HG03571 (cell line): ENCODE data around the gene TEX2.

Source experiments
- ATAC-seq: cut with Tn5 transposase; IDR thresholded peaks from one replicate; pipeline ENCODE4 v1.9.1; 2021; ENCODE audit not compliant: unreplicated experiment

TEX2 gene

DNA sequence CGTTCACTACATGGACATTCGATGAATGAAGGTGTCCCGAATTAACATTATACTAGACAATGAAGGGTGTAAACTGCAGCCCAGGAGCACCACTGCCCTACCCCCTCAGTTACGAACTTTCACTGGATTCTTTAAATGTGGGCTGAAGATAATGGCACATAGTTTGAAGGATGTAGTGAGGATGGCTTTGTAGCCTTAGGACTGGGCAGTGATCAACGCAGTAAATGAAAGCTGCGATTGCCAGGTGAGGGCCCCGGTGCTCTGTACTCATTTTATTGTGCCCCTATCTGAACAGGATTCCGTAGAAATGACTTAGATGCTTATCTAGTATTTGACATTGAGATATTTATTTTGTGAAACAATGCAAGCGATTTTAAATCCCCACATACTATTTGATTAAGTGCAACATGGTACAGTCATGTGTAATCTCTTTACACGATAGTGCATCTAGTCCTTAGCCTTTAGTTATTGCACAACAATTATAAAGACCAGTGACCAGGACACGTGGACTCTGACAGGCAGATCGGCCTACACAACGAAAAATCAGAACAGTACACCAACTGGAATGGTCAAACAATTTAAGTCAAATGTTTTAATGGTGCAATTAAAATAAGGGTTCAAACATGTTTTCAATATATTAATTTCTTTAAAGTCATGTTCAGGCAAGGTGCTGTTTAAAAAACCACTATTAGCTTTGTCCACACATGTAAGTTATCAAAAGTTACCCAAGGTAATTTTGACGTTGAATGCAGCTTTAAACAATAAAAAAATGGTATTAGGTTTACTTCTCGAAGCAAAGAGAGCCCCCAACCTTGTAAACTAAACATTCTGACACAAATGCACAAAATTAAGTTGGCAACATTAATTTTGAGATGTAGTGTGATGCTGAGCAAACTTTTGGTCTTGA is 115.7 kb downstream of the TEX2 start:
- ATAC-seq = no peak

DNA sequence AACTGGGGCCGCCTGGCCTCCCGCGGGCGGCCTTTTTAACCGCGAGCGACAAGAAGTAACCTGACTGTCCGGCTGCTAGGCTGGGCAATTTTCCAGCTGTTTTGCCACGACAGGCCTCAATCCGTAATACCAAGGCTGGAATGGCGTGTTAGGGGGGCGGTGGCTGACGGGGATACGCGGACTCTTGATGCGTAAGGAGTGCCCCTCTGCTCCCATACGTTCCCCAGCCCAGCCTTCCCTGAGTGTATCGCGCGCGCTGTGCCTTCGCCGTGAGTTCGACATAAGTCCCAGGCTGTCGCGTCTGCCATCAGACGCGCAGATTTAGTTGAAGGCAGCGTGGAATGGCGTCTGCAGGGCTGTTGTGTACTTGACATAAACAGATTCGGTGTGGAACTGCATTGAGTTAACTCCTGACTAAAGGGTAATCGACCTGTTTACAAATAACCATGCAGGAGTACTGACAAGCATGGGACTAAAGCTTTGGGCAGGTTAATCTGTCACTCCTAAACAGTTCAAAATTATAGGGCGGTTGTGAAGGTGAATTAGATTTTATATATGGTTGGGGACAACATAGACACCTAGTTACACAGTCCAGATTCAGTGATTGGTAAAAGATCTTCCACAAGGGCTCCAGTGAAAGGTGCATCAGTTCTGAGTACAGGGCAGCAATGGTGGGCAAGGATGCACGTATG is 116.5 kb downstream of the TEX2 start:
- no peak for ATAC-seq

DNA sequence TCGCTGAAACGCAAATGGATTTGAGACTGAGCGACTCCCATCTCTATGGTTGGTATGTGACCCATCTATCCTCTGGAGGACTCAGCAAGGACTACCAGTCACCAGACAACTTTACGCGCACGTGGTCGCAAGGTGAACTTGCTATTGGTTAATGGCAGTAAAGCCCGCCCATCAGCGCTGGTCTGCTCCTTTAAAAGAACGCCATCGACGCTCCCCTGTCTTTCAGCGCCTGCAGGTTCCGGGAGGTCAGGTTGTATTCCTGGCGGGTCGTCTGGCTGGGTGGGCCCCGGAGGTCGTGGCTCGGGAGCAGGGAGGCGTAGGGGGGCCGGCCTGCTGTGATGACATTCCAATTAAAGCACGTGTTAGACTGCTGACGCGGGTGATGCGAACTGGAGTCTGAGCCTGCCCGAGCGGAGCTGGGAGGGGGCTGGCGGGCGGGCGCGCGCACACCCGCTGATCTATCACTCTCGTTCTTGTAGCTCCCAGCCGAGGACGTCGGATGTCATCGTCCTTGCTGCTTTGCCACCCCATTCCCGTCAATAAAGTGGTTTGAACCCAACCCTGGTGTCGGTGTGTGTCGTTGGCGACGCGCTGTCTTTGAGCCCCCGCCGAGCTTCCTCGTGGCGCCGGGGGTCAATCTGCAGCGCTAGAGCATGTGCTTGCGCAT is 117.2 kb downstream of the TEX2 start:
- ATAC-seq = peak; percentile 91

DNA sequence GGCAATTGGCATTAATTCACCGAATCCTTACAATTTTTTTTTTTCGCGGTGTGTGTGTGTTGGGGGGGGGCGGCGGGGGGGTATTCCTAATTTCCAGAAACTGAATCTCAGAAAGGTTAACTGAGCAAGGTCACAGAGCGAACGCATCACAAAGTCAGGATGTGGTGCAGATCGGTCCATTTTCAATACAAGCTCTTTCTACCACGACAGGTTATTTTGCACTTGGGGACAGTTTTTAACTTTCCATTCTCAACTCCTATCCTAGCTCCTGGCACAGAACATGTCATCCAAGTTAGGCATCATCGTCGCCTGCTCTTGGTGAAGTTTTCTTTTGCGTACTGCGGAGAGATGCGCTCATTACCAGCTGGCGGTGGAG is 117.7 kb downstream of the TEX2 start:
- peak; percentile 27 for ATAC-seq

DNA sequence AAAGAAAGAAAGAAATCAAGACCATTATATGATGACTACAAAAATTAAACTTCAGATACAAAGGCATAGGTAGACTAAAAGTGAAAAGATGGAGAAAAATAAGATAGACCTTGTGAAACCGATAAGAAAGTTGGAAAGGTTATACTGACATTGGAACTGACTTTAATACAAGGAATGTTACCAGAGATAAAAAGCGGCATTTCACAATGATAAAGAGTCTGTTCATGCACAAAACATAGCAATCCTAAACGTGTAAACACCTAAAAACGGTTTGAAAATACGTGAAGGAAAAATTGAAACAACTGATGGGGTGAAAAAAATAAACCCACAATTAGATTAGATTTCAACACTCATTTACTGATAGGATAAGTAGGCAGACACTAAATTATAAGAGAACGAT is 123.5 kb downstream of the TEX2 start:
- ATAC-seq = no peak

DNA sequence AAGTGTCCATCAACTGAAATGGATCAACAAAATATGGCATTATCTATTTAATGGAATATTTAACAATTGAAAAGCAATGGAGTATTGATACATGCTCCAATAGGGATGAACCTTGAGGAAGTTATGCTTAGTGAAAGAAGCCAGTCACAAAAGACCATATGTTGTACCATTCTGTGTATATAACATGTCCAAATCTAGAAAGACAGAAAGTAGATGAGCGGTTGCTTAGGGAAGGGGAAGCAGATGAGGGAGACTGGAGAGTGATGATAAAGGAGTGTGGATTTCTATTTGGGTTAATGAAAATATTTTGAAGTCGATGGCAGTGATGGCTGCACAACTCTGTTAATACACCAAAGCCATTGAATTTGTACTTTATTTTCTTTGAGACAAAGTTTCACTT is 124.6 kb downstream of the TEX2 start:
- ATAC-seq = no peak

DNA sequence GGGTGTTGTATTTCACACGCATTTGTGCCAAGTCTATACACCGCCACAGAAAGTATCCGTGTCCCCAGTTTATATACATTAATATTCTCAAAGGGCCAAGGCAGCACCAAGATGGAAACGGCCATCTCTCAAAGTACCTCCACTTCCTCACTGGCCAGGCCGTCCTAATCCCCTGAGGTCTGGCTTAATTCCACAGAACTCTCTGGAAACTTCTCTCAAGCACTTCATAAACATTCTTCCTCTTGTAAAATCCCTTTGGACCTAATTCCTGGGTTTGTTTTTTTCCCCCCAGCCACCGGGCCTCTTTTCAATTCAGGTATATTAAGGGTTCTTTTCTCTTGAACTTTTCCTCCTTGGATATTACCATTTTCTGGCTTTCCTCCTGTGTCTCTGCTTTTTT is 128.1 kb downstream of the TEX2 start:
- no peak for ATAC-seq

DNA sequence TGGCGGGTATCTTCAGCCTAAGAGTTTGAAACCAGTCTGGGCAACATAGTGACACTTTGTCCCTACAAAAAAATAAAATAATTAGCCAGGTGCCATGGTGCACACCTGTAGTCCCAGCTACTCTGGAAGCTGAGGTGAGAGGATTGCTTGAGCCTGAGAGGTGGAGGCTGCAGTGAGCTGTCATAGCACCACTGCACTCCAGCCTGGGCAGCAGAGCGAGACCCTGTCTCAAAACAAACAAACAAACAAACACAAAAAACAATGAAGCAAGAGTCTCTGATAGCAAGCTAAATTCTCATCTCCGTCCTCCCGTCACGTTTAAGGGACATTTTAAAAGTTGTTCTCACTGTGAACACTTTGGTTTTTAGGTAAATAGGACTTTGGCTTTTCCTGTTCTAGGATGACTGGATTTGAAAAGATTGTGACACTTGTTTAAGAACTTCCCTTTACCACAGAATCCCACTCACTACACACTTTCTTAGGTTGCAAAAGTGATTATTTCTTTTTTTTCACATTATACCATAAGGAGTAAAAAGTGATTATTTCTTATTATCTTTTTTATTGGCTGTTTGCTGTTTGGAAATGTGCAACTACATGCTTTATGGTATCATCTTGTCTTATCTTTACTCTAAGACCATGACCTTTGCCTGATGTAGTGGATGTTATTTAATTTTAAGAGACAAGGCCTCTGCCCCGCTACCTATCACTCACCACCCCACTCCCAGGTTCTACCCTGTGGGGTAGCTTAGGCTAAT is 128.7 kb downstream of the TEX2 start:
- no peak for ATAC-seq

DNA sequence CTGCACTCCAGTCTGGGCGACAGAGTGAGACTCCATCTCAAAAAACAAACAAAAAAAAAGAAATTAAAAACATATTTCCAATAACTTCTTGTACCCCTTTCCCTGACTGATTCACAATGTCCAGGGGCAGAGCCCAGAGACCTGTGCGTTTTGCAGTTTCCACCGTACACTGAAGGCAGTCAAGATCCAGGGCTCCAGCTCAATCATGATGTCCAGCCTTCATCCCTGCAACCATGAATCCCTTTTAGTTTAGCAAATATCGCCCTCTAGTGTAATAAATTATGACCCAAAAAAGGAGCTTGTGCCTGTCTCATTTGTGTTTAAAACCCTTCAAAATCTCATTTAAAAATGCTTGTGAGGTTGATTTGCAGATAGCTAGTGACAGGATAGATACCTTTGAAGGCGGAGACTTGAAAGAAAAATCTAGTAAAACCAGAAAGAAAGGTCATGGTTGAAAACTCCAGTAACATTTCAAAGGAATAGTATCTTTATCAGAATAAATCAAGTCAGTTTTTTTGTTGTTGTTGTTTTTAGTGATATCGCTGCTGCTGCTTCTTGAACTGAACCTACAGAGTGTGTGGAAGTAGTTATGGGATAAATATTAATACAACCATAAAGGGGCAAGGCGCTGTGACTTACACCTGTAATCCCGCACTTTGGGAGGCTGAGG is 129.4 kb downstream of the TEX2 start:
- ATAC-seq = no peak

DNA sequence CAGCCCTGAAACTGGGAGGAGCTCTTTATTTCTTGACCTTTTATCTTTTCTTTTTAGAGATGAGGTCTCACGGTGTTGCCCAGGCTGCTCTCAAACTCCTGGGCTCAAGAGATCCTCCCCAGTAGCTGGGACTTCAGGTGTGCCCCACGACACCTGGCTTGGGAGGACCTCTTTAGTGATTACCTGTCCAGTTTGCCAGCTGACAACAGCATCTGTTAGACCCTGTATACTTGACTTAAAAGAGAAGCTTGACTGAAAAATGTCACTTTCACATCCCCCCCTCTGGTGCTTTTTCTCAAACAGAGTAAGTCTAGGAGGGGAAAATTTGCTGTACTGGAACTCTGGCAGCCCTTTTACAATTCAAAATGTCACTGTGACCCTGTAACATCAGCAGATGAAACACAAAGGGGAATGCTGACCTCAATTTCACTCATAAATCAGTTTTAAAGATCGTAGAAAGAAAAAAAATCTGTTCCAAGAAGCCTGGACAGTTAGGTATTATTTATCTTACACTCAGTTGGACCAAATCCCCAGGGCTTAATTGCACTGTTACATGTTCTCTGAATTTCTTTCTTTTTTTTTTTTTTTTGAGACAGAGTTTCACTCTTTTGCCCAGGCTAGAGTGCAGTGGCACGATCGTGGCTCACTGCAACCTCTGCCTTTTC is 131.3 kb downstream of the TEX2 start:
- no peak for ATAC-seq

DNA sequence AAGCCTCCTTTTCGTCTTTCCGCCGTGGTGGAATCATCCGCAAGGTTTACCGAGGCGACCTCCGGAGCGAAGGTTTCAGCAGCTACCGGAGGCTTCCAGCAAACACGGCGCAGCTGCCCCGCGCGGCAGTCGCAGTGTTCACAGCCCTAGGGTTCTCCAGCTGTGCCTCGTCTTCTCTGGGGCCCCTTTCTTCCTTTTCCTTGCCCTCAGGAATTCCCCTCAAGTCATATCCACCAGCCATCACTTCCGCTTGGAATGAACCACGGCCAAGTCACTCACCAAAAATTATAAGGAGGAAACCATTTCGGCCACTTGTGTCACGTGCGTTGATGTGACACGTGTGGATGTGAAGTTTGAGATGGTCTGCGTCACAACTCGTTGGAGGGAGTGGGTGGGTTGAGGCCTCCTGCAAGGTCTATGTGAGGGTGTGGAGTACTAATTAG is 132.5 kb downstream of the TEX2 start:
- no peak for ATAC-seq

DNA sequence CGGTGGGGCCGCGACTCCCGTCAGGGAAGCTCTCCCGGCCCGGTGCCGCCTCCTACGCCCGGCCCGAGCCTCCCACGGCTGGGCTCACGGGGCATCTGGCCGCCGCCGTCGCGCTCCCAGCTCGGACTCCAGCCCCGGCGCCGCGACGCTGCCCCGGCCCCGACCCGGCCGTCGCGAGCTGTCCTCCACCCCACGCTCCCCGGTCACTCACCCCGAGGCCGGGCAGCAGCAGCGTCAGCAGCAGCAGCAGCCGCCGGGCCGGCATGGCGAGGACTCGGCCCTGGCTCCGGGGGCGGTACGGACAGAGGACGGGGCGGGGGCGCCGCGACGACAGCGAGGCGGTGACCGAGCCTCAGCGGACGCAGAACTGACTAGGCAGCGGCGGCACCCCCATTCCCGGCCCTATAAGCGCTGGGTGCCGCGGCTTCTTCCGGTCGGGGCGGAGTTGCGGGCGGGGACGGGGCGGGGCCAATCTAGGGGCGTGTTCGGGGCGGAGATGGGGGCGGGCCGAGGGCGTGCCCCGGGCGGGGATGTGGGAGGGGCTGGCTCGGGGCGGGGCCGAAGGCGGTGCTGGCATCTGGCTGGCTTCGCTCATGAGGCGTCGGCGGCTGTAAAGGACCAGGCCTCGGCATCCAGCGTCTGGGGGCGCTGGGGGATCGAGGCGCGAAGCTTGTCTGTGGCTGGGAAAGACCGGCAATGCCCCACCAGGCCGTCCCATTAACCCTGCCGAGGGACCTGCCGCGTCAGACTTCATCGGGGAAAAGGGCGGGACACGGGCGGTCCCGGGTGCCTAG is 133.1 kb downstream of the TEX2 start, which contains the start of gene ERN1:
TSS of gene ERN1 (minus strand) at position 380 of the 794 bp plus-strand sequence. CDS start at position 265, 115 bp downstream.
- ATAC-seq = peak; percentile 82

DNA sequence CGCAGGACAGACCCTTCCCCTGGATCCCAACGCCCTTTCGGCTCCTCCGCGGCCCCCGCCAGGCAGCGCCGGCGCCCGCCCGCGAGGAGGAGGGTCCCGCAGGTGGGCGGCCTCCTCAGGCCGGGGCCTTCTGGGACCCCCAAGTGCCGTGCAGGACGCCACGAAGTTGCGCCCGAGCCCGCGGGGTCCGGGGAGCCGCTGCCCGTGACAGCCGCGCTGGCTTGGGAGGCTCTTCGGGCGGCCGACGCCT is 133.6 kb downstream of the TEX2 start:
- ATAC-seq = no peak

DNA sequence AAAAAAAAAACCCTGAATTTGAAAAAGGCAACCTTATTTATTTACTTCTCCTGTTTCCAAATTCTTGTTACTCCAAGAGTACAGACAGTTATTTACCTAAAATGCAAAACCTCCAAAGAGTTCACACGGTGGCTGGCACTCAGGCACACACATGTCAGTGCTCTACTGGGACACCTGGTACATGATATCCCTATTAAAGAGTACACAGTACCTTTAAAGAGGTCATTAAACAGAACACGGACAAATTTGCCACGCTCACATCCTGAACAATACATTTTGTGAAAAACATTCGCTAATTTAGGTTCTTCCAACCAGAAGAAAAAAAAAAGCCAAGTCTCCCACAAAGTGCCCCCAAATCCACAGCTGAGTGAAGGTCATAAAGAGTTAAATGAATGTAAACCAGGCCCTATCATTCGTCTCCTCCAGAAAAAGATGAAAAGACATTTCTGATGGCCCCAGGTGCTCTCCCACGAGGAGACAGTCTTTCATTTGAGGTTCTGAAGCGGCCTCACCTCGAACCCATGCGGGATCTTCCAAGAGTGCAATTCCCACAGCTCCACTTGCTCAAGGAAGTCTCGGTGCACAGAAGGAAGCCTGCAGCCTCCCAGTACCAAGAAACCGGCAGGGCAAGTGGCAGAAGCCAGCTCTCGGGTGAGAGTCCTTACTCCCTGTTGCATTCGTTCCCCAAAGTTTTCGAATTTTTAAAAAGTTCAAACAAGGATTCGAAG is 134.1 kb downstream of the TEX2 start:
- ATAC-seq = no peak

DNA sequence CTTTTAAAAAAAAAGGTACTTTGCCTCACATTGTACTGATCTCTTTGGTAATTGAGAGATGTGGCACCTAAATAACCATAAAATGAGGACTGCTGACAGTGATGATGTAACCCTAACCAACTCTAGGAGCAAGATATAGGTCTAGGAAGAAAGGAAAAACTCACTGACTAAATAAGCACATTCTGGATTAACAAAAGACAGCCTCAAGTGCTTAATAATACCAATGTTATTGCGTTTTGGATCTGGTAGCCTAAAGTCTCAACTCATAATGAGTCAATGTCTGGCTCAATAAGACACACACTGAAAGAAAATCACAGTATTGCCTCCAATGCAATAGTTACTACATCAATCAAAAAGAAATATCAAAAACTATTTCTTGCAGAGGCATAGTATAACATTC is 136.1 kb downstream of the TEX2 start:
- ATAC-seq = no peak

DNA sequence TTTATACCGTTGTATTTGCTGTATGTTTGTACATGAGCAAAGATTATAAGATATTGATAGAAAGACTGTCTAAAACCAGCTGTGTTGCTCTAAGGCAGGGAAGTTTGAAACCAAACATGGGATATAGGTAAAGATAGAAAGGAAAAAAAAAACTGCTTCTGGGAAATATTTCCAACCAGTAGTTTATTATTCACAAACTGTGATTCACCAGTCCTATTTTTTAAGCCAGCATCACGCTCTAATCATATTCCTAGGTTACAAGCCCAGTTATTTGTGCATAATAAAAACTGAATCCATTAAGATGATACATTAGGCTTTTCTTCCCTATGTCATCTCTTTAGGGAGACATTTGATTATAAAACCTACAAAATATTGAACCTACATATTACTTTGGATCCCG is 137.1 kb downstream of the TEX2 start:
- ATAC-seq = no peak

DNA sequence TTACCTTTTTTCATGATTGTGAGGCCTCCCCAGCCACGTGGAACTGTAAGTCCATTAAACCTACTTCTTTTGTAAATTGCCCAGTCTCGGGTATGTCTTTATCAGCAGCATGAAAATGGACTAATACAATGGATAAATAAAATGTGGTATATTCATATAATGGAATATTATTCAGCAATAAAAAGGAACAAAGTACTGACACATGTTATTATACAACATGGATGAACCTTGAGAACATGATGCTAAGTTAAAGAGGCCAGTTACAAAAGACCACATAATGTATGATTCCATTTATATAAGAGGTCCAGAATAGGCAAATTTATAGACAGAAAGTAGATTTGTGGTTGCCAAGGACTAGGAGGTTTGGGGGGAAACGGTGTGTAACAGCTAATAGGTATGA is 138.5 kb downstream of the TEX2 start:
- ATAC-seq = no peak

DNA sequence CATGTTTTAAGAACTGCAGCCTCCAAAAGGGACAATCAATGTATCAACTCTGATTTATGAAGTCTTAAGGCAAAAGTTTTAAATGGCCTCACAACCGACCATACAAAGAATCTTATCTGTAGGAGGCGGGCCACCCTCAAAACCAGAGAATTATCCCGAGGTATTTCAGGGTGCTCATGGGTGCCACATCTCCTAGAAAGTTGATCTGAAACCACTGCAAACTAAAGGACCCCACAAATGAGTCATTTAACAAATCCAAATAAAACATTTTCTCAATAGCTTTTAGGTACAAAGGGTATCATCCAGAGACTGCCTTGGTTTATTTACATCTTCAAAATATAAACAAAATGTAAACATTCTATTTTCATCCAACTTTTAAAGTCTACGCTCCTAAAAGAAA is 139.9 kb downstream of the TEX2 start:
- no peak for ATAC-seq
